SK-N-SH (cell line): Measurements from ENCODE around the gene PAQR6. TPM values are rescaled to one million over a fixed set of nuclear protein-coding genes. Genes with fewer than 3 reads are reported as not detected.

ENCODE experiments used
- CHD2 ChIP-seq: fragments of 150-350 bp; IDR thresholded peaks from 2 replicates; pipeline ENCODE4 v1.6.1; 2018; ENCODE audit warnings: low read length; ENCODE audit not compliant: partially characterized antibody
- FOXJ3 ChIP-seq: sonication (generic); formaldehyde crosslinking; IDR thresholded peaks from 2 replicates; pipeline ENCODE4 v1.5.1; 2020; ENCODE audit warnings: mild to moderate bottlenecking, missing genetic modification reagents
- FOXM1 ChIP-seq: IDR thresholded peaks from 2 replicates; pipeline ENCODE4 v1.4.0; 2012; ENCODE audit warnings: low read depth, mild to moderate bottlenecking
- MAX ChIP-seq: IDR thresholded peaks from 2 replicates; pipeline ENCODE4 v1.4.0; 2012; ENCODE audit warnings: low read depth
- MEF2A ChIP-seq: IDR thresholded peaks from 2 replicates; pipeline ENCODE4 v1.4.0; 2012; ENCODE audit warnings: low read depth, borderline replicate concordance
- NFIC ChIP-seq: IDR thresholded peaks from 2 replicates; pipeline ENCODE4 v1.4.0; 2012; ENCODE audit warnings: borderline replicate concordance
- NRF1 ChIP-seq: IDR thresholded peaks from 2 replicates; pipeline ENCODE4 v1.6.1; 2012; ENCODE audit warnings: low read depth, mild to moderate bottlenecking, low read length
- PBX3 ChIP-seq: IDR thresholded peaks from 2 replicates; pipeline ENCODE4; 2012
- RAD21 ChIP-seq: IDR thresholded peaks from 2 replicates; pipeline ENCODE4 v1.6.1; 2012; ENCODE audit warnings: mild to moderate bottlenecking, low read length
- RXRA ChIP-seq: IDR thresholded peaks from 2 replicates; pipeline ENCODE4 v1.4.0; 2012; ENCODE audit warnings: low read depth, mild to moderate bottlenecking, borderline replicate concordance
- SMC3 ChIP-seq: IDR thresholded peaks from 2 replicates; pipeline ENCODE4 v1.6.1; 2012; ENCODE audit warnings: low read depth, low read length, improper control_type of control experiment
- YY1 ChIP-seq: IDR thresholded peaks from 2 replicates; pipeline ENCODE4 v1.4.0; 2012; ENCODE audit warnings: low read depth, mild to moderate bottlenecking
- polyA plus RNA-seq, 3 experiments: library from polyadenylated mRNA; depleted of rRNA; stranded (reverse); fragments of >200 nt; gene quantifications; 2 replicates each; pipeline ENCODE4 v1.2.3, GENCODE V29; 2012
- TF ChIP-seq, protein P1 (sequence below): fragments of 150-350 bp; IDR thresholded peaks from 2 replicates; pipeline ENCODE4 v1.6.1; 2017; ENCODE audit warnings: antibody characterized with exemption, low read length, low read depth, borderline replicate concordance
- TF ChIP-seq, protein P2 (sequence below): IDR thresholded peaks from 2 replicates; pipeline ENCODE4 v1.4.0; 2012; ENCODE audit warnings: low read depth, borderline replicate concordance
- TF ChIP-seq, protein P3 (sequence below): IDR thresholded peaks from 2 replicates; pipeline ENCODE4 v1.6.1; 2012; ENCODE audit warnings: mild to moderate bottlenecking, low read depth, low read length, moderate library complexity

PAQR6 gene
- polyA plus RNA-seq, 1 of the 3 experiments (the other 2 are of a cell fraction) = 2.4 TPM

GRCh38 chr1:156295391-156295947 is 47.6 kb upstream of the PAQR6 start, which contains the start of gene GLMP (continued):
- TF ChIP-seq MAX (0 out of 2 replicates have a peak, but pooled peaks have one; percentile 40), PBX3 (0 out of 2 replicates have a peak, but pooled peaks have one; percentile 7), FOXM1 (no peak), MEF2A (no peak), RXRA (no peak), YY1 (no peak), CHD2 (no peak), NRF1 (no peak), SMC3 (no peak), FOXJ3 (no peak), NFIC (0 out of 2 replicates have a peak, but pooled peaks have one; percentile 7), RAD21 (no peak)
- TF ChIP-seq, protein P1, sequence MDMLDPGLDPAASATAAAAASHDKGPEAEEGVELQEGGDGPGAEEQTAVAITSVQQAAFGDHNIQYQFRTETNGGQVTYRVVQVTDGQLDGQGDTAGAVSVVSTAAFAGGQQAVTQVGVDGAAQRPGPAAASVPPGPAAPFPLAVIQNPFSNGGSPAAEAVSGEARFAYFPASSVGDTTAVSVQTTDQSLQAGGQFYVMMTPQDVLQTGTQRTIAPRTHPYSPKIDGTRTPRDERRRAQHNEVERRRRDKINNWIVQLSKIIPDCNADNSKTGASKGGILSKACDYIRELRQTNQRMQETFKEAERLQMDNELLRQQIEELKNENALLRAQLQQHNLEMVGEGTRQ = peak; percentile 90; the same call in 1 of the 2 replicates
- TF ChIP-seq, protein P2, sequence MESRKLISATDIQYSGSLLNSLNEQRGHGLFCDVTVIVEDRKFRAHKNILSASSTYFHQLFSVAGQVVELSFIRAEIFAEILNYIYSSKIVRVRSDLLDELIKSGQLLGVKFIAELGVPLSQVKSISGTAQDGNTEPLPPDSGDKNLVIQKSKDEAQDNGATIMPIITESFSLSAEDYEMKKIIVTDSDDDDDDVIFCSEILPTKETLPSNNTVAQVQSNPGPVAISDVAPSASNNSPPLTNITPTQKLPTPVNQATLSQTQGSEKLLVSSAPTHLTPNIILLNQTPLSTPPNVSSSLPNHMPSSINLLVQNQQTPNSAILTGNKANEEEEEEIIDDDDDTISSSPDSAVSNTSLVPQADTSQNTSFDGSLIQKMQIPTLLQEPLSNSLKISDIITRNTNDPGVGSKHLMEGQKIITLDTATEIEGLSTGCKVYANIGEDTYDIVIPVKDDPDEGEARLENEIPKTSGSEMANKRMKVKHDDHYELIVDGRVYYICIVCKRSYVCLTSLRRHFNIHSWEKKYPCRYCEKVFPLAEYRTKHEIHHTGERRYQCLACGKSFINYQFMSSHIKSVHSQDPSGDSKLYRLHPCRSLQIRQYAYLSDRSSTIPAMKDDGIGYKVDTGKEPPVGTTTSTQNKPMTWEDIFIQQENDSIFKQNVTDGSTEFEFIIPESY = no peak
- TF ChIP-seq, protein P3, sequence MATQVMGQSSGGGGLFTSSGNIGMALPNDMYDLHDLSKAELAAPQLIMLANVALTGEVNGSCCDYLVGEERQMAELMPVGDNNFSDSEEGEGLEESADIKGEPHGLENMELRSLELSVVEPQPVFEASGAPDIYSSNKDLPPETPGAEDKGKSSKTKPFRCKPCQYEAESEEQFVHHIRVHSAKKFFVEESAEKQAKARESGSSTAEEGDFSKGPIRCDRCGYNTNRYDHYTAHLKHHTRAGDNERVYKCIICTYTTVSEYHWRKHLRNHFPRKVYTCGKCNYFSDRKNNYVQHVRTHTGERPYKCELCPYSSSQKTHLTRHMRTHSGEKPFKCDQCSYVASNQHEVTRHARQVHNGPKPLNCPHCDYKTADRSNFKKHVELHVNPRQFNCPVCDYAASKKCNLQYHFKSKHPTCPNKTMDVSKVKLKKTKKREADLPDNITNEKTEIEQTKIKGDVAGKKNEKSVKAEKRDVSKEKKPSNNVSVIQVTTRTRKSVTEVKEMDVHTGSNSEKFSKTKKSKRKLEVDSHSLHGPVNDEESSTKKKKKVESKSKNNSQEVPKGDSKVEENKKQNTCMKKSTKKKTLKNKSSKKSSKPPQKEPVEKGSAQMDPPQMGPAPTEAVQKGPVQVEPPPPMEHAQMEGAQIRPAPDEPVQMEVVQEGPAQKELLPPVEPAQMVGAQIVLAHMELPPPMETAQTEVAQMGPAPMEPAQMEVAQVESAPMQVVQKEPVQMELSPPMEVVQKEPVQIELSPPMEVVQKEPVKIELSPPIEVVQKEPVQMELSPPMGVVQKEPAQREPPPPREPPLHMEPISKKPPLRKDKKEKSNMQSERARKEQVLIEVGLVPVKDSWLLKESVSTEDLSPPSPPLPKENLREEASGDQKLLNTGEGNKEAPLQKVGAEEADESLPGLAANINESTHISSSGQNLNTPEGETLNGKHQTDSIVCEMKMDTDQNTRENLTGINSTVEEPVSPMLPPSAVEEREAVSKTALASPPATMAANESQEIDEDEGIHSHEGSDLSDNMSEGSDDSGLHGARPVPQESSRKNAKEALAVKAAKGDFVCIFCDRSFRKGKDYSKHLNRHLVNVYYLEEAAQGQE = 0 out of 2 replicates have a peak, but pooled peaks have one; percentile 13
- TF ChIP-seq, all 33 proteins: peak for 12
